Skeletal muscle satellite cell (primary cell): ENCODE measurements around the gene CZIB.
A peak's percentile ranks its signal among the peaks of the same experiment; 100 is the strongest.
"Not testable (repeated sequence)": the region's sequence is repeated elsewhere in the genome, so short reads cannot be mapped to it uniquely, and the experiment has no call there.

Source experiments
- H3K27me3 ChIP-seq: 2 replicates; pipeline ENCODE4 v1.7.0; 2013; ENCODE audit warnings: low read length; ENCODE audit not compliant: control insufficient read depth, insufficient read depth
- H3K36me3 ChIP-seq: 2 replicates; pipeline ENCODE4 v1.7.0; 2013; ENCODE audit warnings: mild to moderate bottlenecking, control low read depth, low read length; ENCODE audit not compliant: insufficient read depth
- H3K4me1 ChIP-seq: 2 replicates; pipeline ENCODE4 v1.7.0; 2013; ENCODE audit warnings: low read length; ENCODE audit not compliant: control insufficient read depth, insufficient read depth
- H3K4me2 ChIP-seq: 2 replicates; pipeline ENCODE4 v1.7.0; 2013; ENCODE audit warnings: mild to moderate bottlenecking, low read length
- H3K4me3 ChIP-seq: 2 replicates; pipeline ENCODE4 v1.7.0; 2013; ENCODE audit warnings: low read length
- H3K9ac ChIP-seq: 2 replicates; pipeline ENCODE4 v1.7.0; 2013; ENCODE audit warnings: mild to moderate bottlenecking, low read depth, low read length, moderate library complexity
- H3K9me3 ChIP-seq: replicated peaks from 2 replicates; pipeline ENCODE4 v1.7.0; 2013; ENCODE audit warnings: mild to moderate bottlenecking, control low read depth, low read length

Gene CZIB

DNA sequence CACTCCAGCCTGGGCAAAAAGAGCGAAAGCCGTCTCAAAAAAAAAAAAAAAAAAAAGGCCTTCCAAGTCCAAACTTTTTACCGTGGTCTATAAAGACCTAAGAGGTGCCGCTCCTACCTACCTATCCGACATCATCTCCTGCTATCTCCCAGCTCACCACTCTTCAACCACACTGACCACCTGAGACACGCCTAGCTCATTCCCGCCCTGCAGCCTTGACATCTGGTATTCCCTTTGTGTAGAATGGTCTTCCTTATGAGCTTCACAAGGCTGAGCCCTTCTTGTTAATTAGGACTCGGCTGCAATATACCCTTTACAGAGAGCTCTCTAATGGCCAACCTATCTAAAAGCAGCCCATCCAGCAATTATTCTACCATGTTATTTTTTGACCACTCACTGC is 17.2 kb upstream of the CZIB start:
- peak overlapping the region; percentile 97 for H3K4me2 ChIP-seq
- H3K9me3 ChIP-seq = no peaks in the 10 kb centered on the region
- H3K4me1 ChIP-seq = peaks cover 21% of the 10 kb centered on the region
- H3K4me3 ChIP-seq = peak overlapping the region; percentile 98
- peak overlapping the region; percentile 98 for H3K9ac ChIP-seq
- no peaks in the 10 kb centered on the region for H3K27me3 ChIP-seq
- peaks cover 31% of the 10 kb centered on the region for H3K36me3 ChIP-seq

DNA sequence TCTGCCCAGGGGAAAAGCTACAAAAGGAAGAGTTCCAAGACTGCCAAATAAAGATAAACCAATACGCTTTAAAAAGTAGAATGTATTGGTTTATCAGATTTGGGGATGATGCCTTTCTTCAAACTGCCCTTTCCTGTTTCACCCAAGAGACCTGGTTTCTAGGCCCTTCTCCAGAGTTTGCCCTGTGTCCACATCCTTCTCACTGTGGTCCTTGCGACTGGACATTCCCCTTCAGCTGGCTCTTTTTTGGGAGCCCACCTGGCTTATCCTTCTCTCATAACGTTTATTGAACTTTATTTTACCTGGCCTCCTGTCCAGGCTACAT is 490 bp upstream of the CZIB start:
- Histone ChIP-seq H3K4me3 (peak overlapping the region; percentile 100), H3K4me2 (peak overlapping the region; percentile 99), H3K27me3 (no peaks in the 10 kb centered on the region), H3K4me1 (peaks cover 10% of the 10 kb centered on the region), H3K9ac (peak overlapping the region; percentile 99), H3K9me3 (no peaks in the 10 kb centered on the region), H3K36me3 (peaks cover 16% of the 10 kb centered on the region)

DNA sequence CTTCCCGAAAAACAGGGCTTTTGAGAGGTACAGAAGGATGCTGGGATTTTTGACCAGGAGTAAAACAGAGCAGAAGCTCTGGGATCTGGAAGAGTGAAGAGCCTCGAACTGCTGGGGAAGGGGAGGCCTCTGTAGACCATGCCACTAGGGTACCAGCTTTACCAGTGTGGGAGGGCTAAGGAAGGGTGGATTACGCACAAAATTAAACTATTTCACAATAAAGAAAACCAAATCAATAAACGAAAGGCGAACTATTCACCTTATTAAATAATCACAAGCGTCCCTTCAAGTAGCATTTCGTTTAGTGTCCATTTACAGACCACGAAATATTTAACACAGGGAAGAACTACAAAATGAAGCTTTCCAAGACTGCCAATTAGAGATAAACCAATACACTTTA is 723 bp downstream of the CZIB start:
- peak overlapping the region; percentile 99 for H3K4me2 ChIP-seq
- no peaks in the 10 kb centered on the region for H3K27me3 ChIP-seq
- peaks cover 18% of the 10 kb centered on the region for H3K36me3 ChIP-seq
- H3K9me3 ChIP-seq = no peaks in the 10 kb centered on the region
- peaks cover 10% of the 10 kb centered on the region for H3K4me1 ChIP-seq
- peak overlapping the region; percentile 99 for H3K9ac ChIP-seq
- peak overlapping the region; percentile 100 for H3K4me3 ChIP-seq

- Histone ChIP-seq H3K27me3 (no peaks in the 10 kb centered on the region), H3K4me2 (no peak overlapping the region), H3K4me3 (no peak overlapping the region), H3K9ac (no peak overlapping the region), H3K9me3 (no peaks in the 10 kb centered on the region), H3K36me3 (peaks cover 30% of the 10 kb centered on the region), H3K4me1 (peaks cover 10% of the 10 kb centered on the region)
These were observed 2.2 kb downstream of the CZIB start for GRCh38 chr1:53218201-53218600.

- H3K9me3 ChIP-seq = no peaks in the 10 kb centered on the region
- H3K36me3 ChIP-seq = peaks cover 60% of the 10 kb centered on the region
- H3K27me3 ChIP-seq = no peaks in the 10 kb centered on the region
- H3K4me1 ChIP-seq = peaks cover 2% of the 10 kb centered on the region
- no peak overlapping the region for H3K9ac ChIP-seq
- H3K4me2 ChIP-seq = no peak overlapping the region
- H3K4me3 ChIP-seq = no peak overlapping the region
These were observed 6.0 kb downstream of the CZIB start for GRCh38 chr1:53214376-53214940.

DNA sequence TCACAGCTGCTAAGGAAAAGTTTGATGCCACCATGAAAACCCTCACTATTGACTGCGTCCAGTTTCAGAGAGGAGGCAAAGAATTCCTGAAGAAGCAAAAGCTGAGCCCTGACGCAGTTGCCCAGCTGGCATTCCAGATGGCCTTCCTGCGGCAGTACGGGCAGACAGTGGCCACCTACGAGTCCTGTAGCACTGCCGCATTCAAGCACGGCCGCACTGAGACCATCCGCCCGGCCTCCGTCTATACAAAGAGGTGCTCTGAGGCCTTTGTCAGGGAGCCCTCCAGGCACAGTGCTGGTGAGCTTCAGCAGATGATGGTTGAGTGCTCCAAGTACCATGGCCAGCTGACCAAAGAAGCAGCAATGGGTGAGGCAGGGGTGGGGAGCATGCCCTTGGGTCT is 9.5 kb downstream of the CZIB start:
- Histone ChIP-seq H3K36me3 (peaks cover 64% of the 10 kb centered on the region), H3K4me1 (no peaks in the 10 kb centered on the region), H3K4me3 (no peak overlapping the region)

GRCh38 chr1:53210352-53210751 is 10.1 kb downstream of the CZIB start:
- Histone ChIP-seq H3K4me2 (no peak overlapping the region), H3K27me3 (no peaks in the 10 kb centered on the region), H3K4me1 (no peaks in the 10 kb centered on the region), H3K36me3 (peaks cover 67% of the 10 kb centered on the region), H3K9me3 (no peaks in the 10 kb centered on the region), H3K9ac (no peak overlapping the region), H3K4me3 (no peak overlapping the region)

More for the DNA sequence above, 9.5 kb downstream of the CZIB start:
- Histone ChIP-seq H3K9me3 (no peaks in the 10 kb centered on the region), H3K27me3 (no peaks in the 10 kb centered on the region), H3K4me2 (no peak overlapping the region), H3K9ac (no peak overlapping the region)

DNA sequence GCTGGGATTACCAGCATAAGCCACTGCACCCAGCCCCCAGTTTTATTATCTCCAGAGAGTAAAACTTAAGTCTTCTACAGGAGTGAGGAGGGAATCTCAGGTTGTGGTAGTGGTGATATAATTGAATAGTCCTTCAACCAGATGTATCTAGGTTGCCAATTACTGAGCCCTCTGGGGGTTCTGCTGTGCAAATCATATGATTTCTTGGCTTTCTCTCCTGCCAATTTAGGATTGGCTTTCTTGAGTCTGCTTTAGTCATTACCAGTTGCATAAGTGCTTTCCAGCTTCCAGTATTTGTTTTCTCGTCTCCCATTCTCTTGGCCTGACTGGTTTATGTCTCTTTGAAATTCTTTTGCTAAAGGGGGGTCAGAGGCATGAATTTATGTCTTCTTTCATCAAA is 12.7 kb downstream of the CZIB start:
- H3K36me3 ChIP-seq = peaks cover 65% of the 10 kb centered on the region
- no peaks in the 10 kb centered on the region for H3K27me3 ChIP-seq

GRCh38 chr1:53206735-53207379 is 13.6 kb downstream of the CZIB start:
- no peaks in the 10 kb centered on the region for H3K9me3 ChIP-seq
- H3K9ac ChIP-seq = no peak overlapping the region
- H3K4me1 ChIP-seq = no peaks in the 10 kb centered on the region
- H3K4me2 ChIP-seq = no peak overlapping the region
- no peaks in the 10 kb centered on the region for H3K27me3 ChIP-seq
- peaks cover 68% of the 10 kb centered on the region for H3K36me3 ChIP-seq
- no peak overlapping the region for H3K4me3 ChIP-seq

More for the DNA sequence above, 12.7 kb downstream of the CZIB start:
- Histone ChIP-seq H3K9me3 (no peaks in the 10 kb centered on the region), H3K4me2 (no peak overlapping the region), H3K4me1 (no peaks in the 10 kb centered on the region), H3K9ac (no peak overlapping the region), H3K4me3 (no peak overlapping the region)

- H3K36me3 ChIP-seq = peaks cover 69% of the 10 kb centered on the region
- not testable (repeated sequence) for H3K4me1 ChIP-seq, H3K4me2 ChIP-seq, H3K9ac ChIP-seq, H3K9me3 ChIP-seq, H3K4me3 ChIP-seq, H3K27me3 ChIP-seq
These were observed 14.2 kb downstream of the CZIB start for GRCh38 chr1:53206083-53206685.

GRCh38 chr1:53205496-53205895 is 14.9 kb downstream of the CZIB start:
- H3K4me3 ChIP-seq, H3K9ac ChIP-seq, H3K4me1 ChIP-seq, H3K27me3 ChIP-seq, H3K9me3 ChIP-seq, H3K4me2 ChIP-seq: not testable (repeated sequence)
- peaks cover 63% of the 10 kb centered on the region for H3K36me3 ChIP-seq

- Histone ChIP-seq H3K9me3 (no peaks in the 10 kb centered on the region), H3K4me2 (no peak overlapping the region), H3K36me3 (peaks cover 50% of the 10 kb centered on the region), H3K9ac (no peak overlapping the region), H3K27me3 (no peaks in the 10 kb centered on the region), H3K4me3 (no peak overlapping the region), H3K4me1 (peaks cover under 1% of the 10 kb centered on the region)
These were observed 17.0 kb downstream of the CZIB start for GRCh38 chr1:53203466-53203865.
